ENCODE data around the gene KLK14. TPM values are rescaled to one million over a fixed set of nuclear protein-coding genes. Genes with fewer than 3 reads are reported as not detected.

The KLK14 gene
- total RNA-seq, 1 donor from 2014 or later: 0.26 TPM

DNA sequence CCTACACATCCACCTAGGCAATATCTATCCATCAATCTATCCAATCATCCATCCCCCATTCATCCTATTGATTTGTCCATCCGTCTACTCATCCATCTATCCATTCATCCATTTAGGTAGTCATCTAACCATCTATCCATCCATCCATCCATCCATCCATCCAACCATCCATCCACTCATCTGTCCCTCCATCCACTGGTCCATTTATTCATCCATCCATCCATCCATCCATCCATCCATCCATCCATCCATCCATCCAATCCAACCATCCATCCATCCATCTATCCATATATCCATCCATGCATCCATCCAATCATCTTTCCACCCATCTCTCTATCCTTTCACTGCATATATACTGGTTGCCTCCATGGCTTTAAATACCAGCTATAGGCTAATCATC lies 21.7 kb downstream of the KLK14 start:
- Mint-ChIP-seq H3K27me3 (ENCODE audit: low read depth) (peaks cover 70% of the 10 kb centered on the region), H3K4me1 (peaks cover 4% of the 10 kb centered on the region), H3K27ac (ENCODE audit: unreplicated experiment) (no peak overlapping the region), H3K4me3 (no peak overlapping the region), H3K36me3 (ENCODE audit: low read depth) (no peaks in the 10 kb centered on the region), H3K9me3 (peaks cover 9% of the 10 kb centered on the region)
- DNase-seq (ENCODE audit: low read depth, low spot score): no peak
- TF ChIP-seq CTCF (conservative IDR thresholded peaks at IDR 0.05): no peak

DNA sequence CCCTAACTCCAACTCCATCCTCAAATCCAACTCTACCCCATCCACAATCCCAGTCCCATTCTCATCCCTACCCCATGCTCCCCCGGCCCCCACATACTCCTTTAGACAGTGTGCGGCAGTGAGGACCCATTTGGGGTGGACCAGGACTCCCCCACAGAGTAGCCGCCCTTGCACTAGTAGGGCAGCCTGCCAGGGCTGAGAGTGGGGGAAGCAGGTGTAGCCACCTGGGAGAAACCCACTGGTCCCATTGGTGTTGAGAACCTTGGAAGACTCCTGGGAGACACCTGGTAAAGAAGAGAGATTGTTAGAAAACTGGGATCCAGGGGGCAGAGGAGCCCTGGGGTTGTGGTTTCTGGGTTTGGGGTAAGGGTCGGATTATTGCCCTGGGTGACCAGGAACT lies 22.4 kb downstream of the KLK14 start:
- Mint-ChIP-seq H3K4me1 (peaks cover 3% of the 10 kb centered on the region), H3K27ac (ENCODE audit: unreplicated experiment) (no peak overlapping the region), H3K9me3 (peaks cover 9% of the 10 kb centered on the region), H3K36me3 (ENCODE audit: low read depth) (no peaks in the 10 kb centered on the region), H3K4me3 (no peak overlapping the region), H3K27me3 (ENCODE audit: low read depth) (peaks cover 74% of the 10 kb centered on the region)
- no peak for DNase-seq (ENCODE audit: low read depth, low spot score)
- no peak for TF ChIP-seq CTCF (conservative IDR thresholded peaks at IDR 0.05)

GRCh38 chr19:51059715-51060114 lies 23.0 kb downstream of the KLK14 start:
- no peak for TF ChIP-seq CTCF (conservative IDR thresholded peaks at IDR 0.05)
- Mint-ChIP-seq H3K36me3 (ENCODE audit: low read depth) (no peaks in the 10 kb centered on the region), H3K4me1 (no peaks in the 10 kb centered on the region), H3K27ac (ENCODE audit: unreplicated experiment) (no peak overlapping the region), H3K9me3 (peaks cover 9% of the 10 kb centered on the region), H3K27me3 (ENCODE audit: low read depth) (peaks cover 77% of the 10 kb centered on the region), H3K4me3 (no peak overlapping the region)
- DNase-seq (ENCODE audit: low read depth, low spot score): no peak

- no peak overlapping the region for H3K27ac Mint-ChIP-seq (ENCODE audit: unreplicated experiment)
- no peaks in the 10 kb centered on the region for H3K4me1 Mint-ChIP-seq
- peaks cover 2% of the 10 kb centered on the region for H3K9me3 Mint-ChIP-seq
- H3K27me3 Mint-ChIP-seq (ENCODE audit: low read depth): peaks cover 69% of the 10 kb centered on the region
- no peak overlapping the region for H3K4me3 Mint-ChIP-seq
- no peak for TF ChIP-seq CTCF (conservative IDR thresholded peaks at IDR 0.05)
- DNase-seq (ENCODE audit: low read depth, low spot score): no peak
- no peaks in the 10 kb centered on the region for H3K36me3 Mint-ChIP-seq (ENCODE audit: low read depth)
Observed at GRCh38 chr19:51055866-51056265, 26.8 kb downstream of the KLK14 start.

DNA sequence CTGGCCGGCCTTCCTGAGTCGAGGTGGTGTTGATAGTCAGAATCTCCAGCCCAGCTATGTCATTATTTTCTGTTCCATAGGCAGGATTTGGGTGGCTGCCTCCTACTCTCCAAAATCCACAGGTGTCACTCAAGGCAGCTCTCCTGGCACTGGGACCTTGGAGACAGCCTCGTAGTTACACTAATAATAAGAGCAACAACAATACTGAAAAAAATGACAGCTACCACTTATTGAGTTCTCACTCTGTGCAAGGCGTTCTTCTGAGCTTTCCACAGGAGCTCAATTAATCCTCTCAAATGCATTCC lies 35.7 kb downstream of the KLK14 start:
- no peak for TF ChIP-seq CTCF (conservative IDR thresholded peaks at IDR 0.05)
- Mint-ChIP-seq H3K27ac (ENCODE audit: unreplicated experiment) (no peak overlapping the region), H3K9me3 (no peaks in the 10 kb centered on the region), H3K4me1 (no peaks in the 10 kb centered on the region), H3K4me3 (no peak overlapping the region), H3K36me3 (ENCODE audit: low read depth) (no peaks in the 10 kb centered on the region), H3K27me3 (ENCODE audit: low read depth) (peaks cover 34% of the 10 kb centered on the region)
- no peak for DNase-seq (ENCODE audit: low read depth, low spot score)

GRCh38 chr19:51044327-51044726 lies 38.4 kb downstream of the KLK14 start:
- peaks cover 27% of the 10 kb centered on the region for H3K27me3 Mint-ChIP-seq (ENCODE audit: low read depth)
- TF ChIP-seq CTCF (conservative IDR thresholded peaks at IDR 0.05): no peak
- H3K9me3 Mint-ChIP-seq: no peaks in the 10 kb centered on the region
- H3K27ac Mint-ChIP-seq (ENCODE audit: unreplicated experiment): no peak overlapping the region
- no peaks in the 10 kb centered on the region for H3K36me3 Mint-ChIP-seq (ENCODE audit: low read depth)
- H3K4me1 Mint-ChIP-seq: no peaks in the 10 kb centered on the region
- no peak for DNase-seq (ENCODE audit: low read depth, low spot score)
- H3K4me3 Mint-ChIP-seq: no peak overlapping the region
